Activated CD8-positive, alpha-beta memory T cell treated with anti-CD3 and anti-CD28 coated beads, Interleukin-2, amount 50 U/mL, for 1 hour (primary cell): ENCODE measurements around the gene IKBIP.
"Not testable (repeated sequence)": the region's sequence is repeated elsewhere in the genome, so short reads cannot be mapped to it uniquely, and the experiment has no call there.

Source experiments
- DNase-seq: peaks from one replicate; pipeline ENCODE4 v3.0.0-alpha.2; 2020; ENCODE audit errors: extremely low read depth

The IKBIP gene

GRCh38 chr12:98576795-98577194, 67.8 kb downstream of the IKBIP start:
- DNase-seq, result not testable (repeated sequence)

- no peak for DNase-seq
Observed at GRCh38 chr12:98575013-98575412, 69.6 kb downstream of the IKBIP start.
